ENCODE measurements around the gene LAMTOR4.
"Not testable (repeated sequence)": the region's sequence is repeated elsewhere in the genome, so short reads cannot be mapped to it uniquely, and the experiment has no call there.

Gene LAMTOR4

DNA sequence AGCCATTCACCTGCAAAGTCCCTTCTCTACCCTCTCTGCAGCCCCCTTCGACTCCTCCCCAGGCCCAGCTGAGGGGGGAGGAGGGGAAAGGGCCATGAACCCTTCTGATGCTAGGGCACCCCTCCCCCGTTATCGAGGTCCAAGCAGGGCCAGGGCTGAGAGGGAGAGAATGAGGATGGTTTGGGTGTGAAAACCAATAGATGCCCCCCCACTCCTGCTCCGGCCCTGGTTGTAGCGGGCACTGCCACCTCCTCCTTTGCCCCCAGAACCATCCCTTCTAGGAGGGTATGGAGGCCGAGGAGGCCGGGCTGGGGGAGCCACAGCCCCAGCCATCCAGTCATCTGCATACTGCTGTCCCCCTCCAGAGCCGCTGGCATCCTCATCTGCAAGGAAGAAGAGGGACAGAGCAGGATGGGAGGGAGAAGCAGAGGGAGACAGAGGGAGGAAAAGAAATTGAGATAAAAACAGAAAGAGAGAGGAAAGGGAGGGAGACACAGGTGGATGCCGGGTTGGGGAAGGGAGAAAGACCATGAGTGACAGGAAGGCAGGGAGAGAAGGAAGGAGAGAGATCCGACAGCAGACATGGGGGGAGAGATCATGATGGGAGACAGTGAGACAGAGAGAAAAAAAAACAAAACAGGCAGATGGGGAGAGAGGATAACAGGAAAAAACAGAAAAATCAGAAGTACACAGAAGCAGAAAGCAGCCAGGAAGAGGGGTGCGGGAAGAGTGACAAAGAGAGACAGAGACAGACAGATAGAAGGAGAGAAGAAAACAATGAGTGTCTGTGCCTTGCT is 21.6 kb downstream of the LAMTOR4 start:
- Histone ChIP-seq H3K36me3 (ENCODE audit: control insufficient read depth, low read depth, low read length) (no peaks in the 10 kb centered on the region), H3K4me3 (ENCODE audit: low read length) (peak overlapping the region; percentile 60), H3K27ac (ENCODE audit: low read length) (no peak overlapping the region), H3K9me3 (ENCODE audit: control insufficient read depth, low read depth, low read length) (no peaks in the 10 kb centered on the region), H3K4me1 (ENCODE audit: control insufficient read depth, low read depth, low read length) (peaks cover 29% of the 10 kb centered on the region), H3K27me3 (ENCODE audit: control insufficient read depth, insufficient read depth, low read length) (peaks cover 19% of the 10 kb centered on the region), H3K9ac (ENCODE audit: low read length) (no peak overlapping the region)

DNA sequence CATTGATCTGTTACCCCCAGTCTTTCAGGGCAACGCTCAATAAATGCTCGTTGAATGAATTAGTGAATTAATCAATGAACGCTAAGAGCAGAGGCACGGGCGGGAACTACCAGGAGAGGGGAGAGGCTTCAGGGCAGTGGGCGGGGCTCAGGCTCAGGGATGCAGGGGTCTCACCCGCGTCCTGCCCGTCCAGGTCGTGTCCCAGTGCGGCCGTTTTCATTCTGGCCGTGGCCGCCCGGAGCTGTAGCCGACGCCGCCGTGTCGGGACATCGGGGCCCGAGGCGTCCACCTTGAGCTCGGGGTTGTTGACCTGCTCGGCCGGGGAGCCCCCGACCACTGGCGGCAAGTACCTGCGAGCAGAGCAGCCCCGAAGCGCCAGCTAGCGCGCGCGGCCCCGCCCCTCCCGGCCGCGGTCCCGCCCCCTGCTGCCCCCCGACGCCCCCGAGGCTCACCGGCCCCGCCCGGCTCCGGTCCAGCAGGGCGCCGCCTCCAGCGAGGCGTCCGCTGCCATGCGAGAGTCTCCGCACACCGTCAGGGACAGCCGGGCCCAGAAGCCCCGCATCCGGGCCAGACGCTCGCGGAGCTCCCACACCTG is 22.5 kb downstream of the LAMTOR4 start:
- Histone ChIP-seq H3K27ac (ENCODE audit: low read length) (no peak overlapping the region), H3K36me3 (ENCODE audit: control insufficient read depth, low read depth, low read length) (no peaks in the 10 kb centered on the region), H3K4me3 (ENCODE audit: low read length) (peak overlapping the region; percentile 60), H3K4me1 (ENCODE audit: control insufficient read depth, low read depth, low read length) (peaks cover 29% of the 10 kb centered on the region), H3K9ac (ENCODE audit: low read length) (no peak overlapping the region), H3K9me3 (ENCODE audit: control insufficient read depth, low read depth, low read length) (no peaks in the 10 kb centered on the region), H3K27me3 (ENCODE audit: control insufficient read depth, insufficient read depth, low read length) (peaks cover 19% of the 10 kb centered on the region)

DNA sequence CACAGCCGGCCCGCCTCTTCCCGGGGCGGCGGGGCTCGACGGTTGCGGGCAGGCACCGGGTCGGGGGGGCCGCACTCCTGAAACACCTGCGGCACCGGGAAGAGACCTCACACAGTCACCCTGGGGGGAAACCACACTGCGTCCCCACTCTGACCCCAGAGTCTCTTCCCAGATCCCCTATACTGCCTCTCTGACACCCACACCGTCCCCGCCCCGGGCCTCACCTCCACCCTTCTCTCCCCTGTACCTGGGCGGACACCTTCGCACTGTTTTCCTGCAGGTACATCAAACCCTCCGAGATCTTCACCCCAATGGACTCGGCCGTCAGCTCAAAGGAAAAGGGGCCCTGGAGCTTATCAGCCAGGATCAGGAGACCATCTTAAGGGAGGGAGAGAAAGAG is 23.1 kb downstream of the LAMTOR4 start:
- H3K27ac ChIP-seq (ENCODE audit: low read length), result no peak overlapping the region
- no peaks in the 10 kb centered on the region for H3K9me3 ChIP-seq (ENCODE audit: control insufficient read depth, low read depth, low read length)
- peaks cover 32% of the 10 kb centered on the region for H3K4me1 ChIP-seq (ENCODE audit: control insufficient read depth, low read depth, low read length)
- no peak overlapping the region for H3K9ac ChIP-seq (ENCODE audit: low read length)
- no peaks in the 10 kb centered on the region for H3K36me3 ChIP-seq (ENCODE audit: control insufficient read depth, low read depth, low read length)
- peak overlapping the region; percentile 47 for H3K4me3 ChIP-seq (ENCODE audit: low read length)
- H3K27me3 ChIP-seq (ENCODE audit: control insufficient read depth, insufficient read depth, low read length), result peaks cover 14% of the 10 kb centered on the region

DNA sequence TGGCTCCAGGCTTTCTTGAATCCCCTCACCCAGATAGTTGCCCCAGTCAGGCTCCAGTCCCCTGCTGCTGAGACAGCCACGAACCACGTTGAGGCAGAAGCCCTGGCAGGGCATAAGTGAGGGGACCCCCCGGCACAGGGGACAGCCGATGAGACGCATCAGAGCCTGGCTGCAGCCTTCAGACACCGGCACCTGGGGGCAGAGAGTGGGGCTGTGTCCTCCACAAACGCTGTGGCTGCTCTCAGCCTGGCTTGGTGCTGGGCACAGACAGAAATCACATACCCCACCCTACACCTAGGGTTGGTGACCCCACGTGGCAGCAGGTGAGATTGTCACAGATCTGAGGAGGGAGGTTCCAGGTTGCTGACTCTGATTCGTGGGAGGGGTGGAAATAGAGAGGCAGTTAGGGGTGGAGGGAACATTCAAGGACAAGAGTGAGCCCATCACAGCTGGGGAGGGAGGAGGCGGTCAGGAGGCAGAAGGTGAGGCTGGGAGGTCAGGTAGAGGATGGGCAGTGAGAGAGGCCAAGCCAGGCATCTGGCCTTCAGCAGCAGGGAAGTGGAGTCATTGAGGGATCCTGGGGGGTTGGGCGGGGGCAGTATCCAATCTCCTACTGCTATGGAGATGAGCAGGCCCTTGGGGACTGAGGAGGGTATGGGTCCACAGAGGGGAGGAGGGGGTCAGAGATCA is 25.2 kb downstream of the LAMTOR4 start:
- Histone ChIP-seq H3K4me1 (ENCODE audit: control insufficient read depth, low read depth, low read length) (peaks cover 21% of the 10 kb centered on the region), H3K9ac (ENCODE audit: low read length) (no peak overlapping the region), H3K27me3 (ENCODE audit: control insufficient read depth, insufficient read depth, low read length) (peaks cover 13% of the 10 kb centered on the region), H3K36me3 (ENCODE audit: control insufficient read depth, low read depth, low read length) (no peaks in the 10 kb centered on the region), H3K27ac (ENCODE audit: low read length) (no peak overlapping the region), H3K4me3 (ENCODE audit: low read length) (no peak overlapping the region), H3K9me3 (ENCODE audit: control insufficient read depth, low read depth, low read length) (no peaks in the 10 kb centered on the region)

DNA sequence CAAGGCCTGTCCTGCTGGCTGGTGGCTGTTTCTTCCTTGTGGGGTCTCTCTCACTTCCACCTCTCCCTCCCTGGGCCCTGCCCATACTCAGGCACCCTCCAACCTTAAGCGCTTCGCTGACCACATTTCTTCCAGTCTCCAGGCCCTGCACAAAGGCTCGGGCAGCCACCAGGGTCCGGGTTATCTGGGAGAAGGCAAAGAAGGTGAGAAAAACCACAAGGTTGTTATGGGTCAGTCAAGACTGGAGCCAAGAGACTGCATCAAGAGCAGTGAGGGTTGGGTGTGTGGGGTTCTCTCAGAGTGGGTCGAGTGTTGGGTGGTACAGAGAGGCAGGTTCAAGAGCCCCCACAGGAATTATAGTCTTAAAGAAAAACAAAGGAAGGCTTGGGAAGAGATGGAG is 25.9 kb downstream of the LAMTOR4 start:
- Histone ChIP-seq H3K9ac (ENCODE audit: low read length) (no peak overlapping the region), H3K9me3 (ENCODE audit: control insufficient read depth, low read depth, low read length) (no peaks in the 10 kb centered on the region), H3K27ac (ENCODE audit: low read length) (no peak overlapping the region), H3K27me3 (ENCODE audit: control insufficient read depth, insufficient read depth, low read length) (peaks cover 13% of the 10 kb centered on the region), H3K36me3 (ENCODE audit: control insufficient read depth, low read depth, low read length) (no peaks in the 10 kb centered on the region), H3K4me1 (ENCODE audit: control insufficient read depth, low read depth, low read length) (peaks cover 17% of the 10 kb centered on the region), H3K4me3 (ENCODE audit: low read length) (no peak overlapping the region)

DNA sequence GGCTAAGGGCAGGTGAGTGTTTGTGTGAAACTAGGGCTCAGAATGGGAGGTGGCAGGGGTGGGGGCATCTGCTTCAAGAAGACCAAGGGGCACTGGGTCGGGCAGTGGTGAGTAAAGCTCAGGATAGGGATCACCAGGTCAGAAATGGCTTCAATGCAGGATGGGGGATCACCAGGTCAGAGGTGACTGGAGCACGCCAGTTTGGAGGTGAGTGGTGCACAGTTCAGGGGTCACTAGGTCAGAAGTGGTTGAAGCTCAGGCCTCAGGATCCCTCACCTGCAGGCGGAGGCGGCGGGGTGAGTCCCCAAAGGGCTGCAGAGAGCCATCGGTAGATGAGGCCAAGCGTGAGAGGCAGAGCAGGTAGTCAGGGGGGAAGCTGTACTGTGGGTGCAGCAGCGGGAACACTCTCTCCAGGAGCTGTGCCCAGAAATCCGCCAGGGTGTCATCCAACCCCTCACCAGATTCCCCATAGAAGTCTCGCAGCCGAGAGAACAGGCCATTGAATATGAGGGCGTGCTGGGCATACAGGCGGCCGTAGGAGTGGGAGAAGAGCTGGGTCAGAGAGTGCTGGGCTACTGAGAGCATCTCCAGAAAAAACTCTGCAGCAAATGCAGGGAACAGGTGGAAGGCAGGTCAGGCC is 26.7 kb downstream of the LAMTOR4 start:
- Histone ChIP-seq H3K27me3 (ENCODE audit: control insufficient read depth, insufficient read depth, low read length) (peaks cover 13% of the 10 kb centered on the region), H3K4me1 (ENCODE audit: control insufficient read depth, low read depth, low read length) (peaks cover 11% of the 10 kb centered on the region), H3K9ac (ENCODE audit: low read length) (no peak overlapping the region), H3K36me3 (ENCODE audit: control insufficient read depth, low read depth, low read length) (no peaks in the 10 kb centered on the region), H3K4me3 (ENCODE audit: low read length) (no peak overlapping the region), H3K9me3 (ENCODE audit: control insufficient read depth, low read depth, low read length) (no peaks in the 10 kb centered on the region), H3K27ac (ENCODE audit: low read length) (no peak overlapping the region)

DNA sequence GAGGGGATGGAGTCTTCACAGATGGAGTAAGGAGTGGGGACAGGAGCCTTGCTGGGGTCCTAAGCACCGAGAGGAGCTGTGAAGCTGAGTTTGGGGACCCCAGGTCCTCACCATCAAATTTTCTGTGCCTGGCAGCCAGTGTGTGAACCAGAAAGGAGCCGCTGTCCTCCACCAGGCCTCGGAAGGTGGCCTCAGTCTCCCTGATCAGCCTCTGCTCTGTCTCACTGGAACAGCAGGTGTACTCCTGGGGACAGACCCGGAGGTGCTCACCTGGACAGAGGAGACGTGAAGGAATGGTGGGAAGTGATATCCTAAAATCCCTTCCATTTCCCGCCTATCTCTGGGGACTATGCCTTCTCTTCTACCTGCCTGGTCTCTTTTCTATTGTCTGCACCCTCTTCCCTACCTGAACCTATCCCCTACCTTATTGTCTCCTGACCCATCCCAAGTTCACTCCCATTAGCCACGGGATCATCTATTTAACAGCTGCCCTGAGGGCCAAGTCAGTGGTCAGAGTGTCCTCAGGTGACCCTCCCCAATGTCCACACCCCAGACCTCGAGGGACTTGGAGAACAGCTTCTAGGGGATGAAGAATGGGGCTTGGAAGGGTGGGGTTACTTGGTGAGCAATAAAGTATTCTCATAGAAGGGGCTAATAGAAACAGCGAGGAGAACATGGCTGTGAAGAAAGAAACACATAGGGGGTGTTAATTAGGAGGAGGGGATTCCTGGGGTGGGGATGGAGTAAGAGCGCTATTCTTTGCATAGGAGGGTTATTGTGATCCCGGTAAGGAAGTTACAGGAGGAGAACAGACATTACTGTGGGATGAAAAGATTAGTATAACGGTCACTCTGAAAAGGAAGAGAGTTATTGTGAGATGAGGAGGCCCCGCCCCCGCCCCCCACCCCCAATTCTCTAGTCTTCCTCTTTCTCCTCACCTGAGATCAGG is 27.7 kb downstream of the LAMTOR4 start:
- peaks cover 13% of the 10 kb centered on the region for H3K27me3 ChIP-seq (ENCODE audit: control insufficient read depth, insufficient read depth, low read length)
- peaks cover 6% of the 10 kb centered on the region for H3K4me1 ChIP-seq (ENCODE audit: control insufficient read depth, low read depth, low read length)
- peak overlapping the region; percentile 89 for H3K4me3 ChIP-seq (ENCODE audit: low read length)
- peak overlapping the region; percentile 90 for H3K9ac ChIP-seq (ENCODE audit: low read length)
- H3K9me3 ChIP-seq (ENCODE audit: control insufficient read depth, low read depth, low read length), result no peaks in the 10 kb centered on the region
- no peak overlapping the region for H3K27ac ChIP-seq (ENCODE audit: low read length)
- no peaks in the 10 kb centered on the region for H3K36me3 ChIP-seq (ENCODE audit: control insufficient read depth, low read depth, low read length)

DNA sequence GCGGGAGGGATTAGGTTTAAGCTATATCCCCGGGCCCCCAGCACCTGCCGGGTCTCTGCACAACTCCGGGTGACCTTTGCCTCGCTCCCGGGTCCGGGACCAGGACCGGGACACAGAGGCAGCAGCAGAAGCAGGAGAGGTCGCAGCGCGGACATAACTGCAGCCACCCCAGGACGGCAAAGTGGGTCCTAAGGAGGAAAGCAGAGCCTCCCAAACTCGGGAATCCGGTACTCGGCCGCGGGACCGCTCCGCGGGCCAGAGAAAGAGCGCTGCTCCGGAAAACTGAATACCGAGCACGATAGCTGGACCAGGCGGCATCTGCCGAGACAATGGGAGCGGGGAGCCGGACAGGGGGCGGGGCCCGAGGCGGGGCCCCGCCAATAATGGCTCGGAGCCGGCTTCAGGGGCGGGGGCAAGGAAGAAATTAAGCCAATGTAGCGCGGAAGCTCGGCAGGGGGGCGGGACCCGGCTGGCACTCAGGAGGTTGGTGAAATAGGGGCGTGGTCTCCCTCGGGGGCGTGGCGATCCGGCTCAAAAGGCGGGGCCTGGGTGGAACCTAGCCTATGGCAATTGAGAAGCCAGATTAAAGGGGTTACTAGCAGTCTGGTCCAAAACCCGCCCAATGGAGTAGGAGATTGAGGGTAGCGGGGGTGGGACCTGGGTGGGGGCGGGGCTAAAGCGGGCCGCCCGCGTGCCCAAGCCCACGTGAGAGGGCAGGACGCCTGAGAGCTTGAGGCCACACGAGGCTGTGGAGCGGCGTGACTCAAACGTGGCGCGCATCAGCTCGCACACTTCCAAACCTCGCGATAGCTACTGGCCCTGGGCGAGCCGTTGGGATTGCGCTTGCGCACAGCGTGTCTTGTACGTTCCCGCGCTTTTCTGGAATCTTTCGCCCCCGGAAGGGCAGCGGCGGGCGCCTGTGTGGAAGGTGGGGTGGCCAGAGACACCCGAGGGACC is 28.6 kb downstream of the LAMTOR4 start, which contains the start of the genes GPC2 and STAG3:
Gene GPC2 (minus strand): TSS at position 337 of the 957 bp plus-strand sequence. CDS start 182 bp downstream, at position 155.
Gene STAG3 (plus strand): TSS at position 874 of the 957 bp plus-strand sequence. CDS start 2,639 bp downstream, outside the sequence.
- peaks cover 13% of the 10 kb centered on the region for H3K27me3 ChIP-seq (ENCODE audit: control insufficient read depth, insufficient read depth, low read length)
- no peaks in the 10 kb centered on the region for H3K9me3 ChIP-seq (ENCODE audit: control insufficient read depth, low read depth, low read length)
- peak within 1 kb of the TSS; percentile 89 for H3K4me3 ChIP-seq (ENCODE audit: low read length)
- H3K9ac ChIP-seq (ENCODE audit: low read length), result peak within 1 kb of the TSS; percentile 90
- peaks cover 7% of the 10 kb centered on the region for H3K4me1 ChIP-seq (ENCODE audit: control insufficient read depth, low read depth, low read length)
- no peaks in the 10 kb centered on the region for H3K36me3 ChIP-seq (ENCODE audit: control insufficient read depth, low read depth, low read length)
- no peak within 1 kb of the TSS for H3K27ac ChIP-seq (ENCODE audit: low read length)

DNA sequence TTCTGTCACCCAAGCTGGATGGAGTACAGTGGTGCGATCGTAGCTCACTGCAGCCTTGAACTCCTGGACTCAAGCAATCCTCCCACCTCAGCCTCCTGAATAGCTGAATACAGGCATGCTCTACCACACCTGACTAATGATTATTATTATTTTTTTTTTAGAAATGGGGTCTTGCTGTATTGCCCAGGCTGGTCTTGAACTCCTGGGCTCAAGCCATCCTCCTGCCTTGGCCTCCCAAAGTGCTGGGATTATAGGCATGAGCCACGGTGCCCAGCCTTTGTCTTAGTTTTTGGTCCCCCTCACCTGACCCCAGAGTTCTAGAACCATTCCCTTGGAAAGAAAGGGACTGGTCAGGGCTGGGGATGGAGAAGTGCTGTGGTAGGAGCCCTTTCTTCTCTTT is 31.4 kb downstream of the LAMTOR4 start:
- not testable (repeated sequence) for H3K4me3 ChIP-seq (ENCODE audit: low read length)

DNA sequence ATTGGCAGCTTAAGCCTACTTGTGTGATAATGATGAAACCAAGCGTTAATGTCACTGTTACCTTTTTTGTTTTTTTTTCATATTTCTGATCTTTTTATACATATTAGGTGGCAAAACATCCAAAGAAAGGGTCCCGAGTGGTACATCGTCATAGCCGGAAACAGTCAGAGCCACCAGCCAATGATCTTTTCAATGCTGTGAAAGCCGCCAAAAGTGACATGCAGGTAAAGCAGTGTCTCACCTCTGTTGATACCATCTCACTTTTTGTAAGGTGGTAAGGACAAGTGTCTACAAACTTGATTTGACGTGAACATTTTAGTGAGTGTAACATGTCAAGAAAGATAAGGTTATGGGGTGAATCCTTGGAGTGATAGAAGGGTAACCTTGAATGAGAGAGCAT is 33.9 kb downstream of the LAMTOR4 start:
- H3K9ac ChIP-seq (ENCODE audit: low read length); H3K27ac ChIP-seq (ENCODE audit: low read length); H3K36me3 ChIP-seq (ENCODE audit: control insufficient read depth, low read depth, low read length); H3K9me3 ChIP-seq (ENCODE audit: control insufficient read depth, low read depth, low read length); H3K4me3 ChIP-seq (ENCODE audit: low read length); H3K4me1 ChIP-seq (ENCODE audit: control insufficient read depth, low read depth, low read length): not testable (repeated sequence)
- peaks cover 12% of the 10 kb centered on the region for H3K27me3 ChIP-seq (ENCODE audit: control insufficient read depth, insufficient read depth, low read length)

More for the DNA sequence above, 31.4 kb downstream of the LAMTOR4 start:
- H3K9ac ChIP-seq (ENCODE audit: low read length); H3K27ac ChIP-seq (ENCODE audit: low read length); H3K9me3 ChIP-seq (ENCODE audit: control insufficient read depth, low read depth, low read length); H3K36me3 ChIP-seq (ENCODE audit: control insufficient read depth, low read depth, low read length): not testable (repeated sequence)
- H3K27me3 ChIP-seq (ENCODE audit: control insufficient read depth, insufficient read depth, low read length), result peaks cover 13% of the 10 kb centered on the region
- H3K4me1 ChIP-seq (ENCODE audit: control insufficient read depth, low read depth, low read length), result peaks cover 10% of the 10 kb centered on the region

All from iPS-18a (cell line).